Chondrocyte (in vitro differentiated cells): ENCODE results near the gene LATS1. TPM values are rescaled to one million over a fixed set of nuclear protein-coding genes. Genes with fewer than 3 reads are reported as not detected.

Experiments used
- DNase-seq: peaks from one replicate; pipeline ENCODE4 v3.0.0; 2021; ENCODE audit warnings: mixed read lengths, low spot score
- H3K27ac Mint-ChIP-seq: one replicate; pipeline ENCODE4 v1.8.0; 2021; ENCODE audit warnings: mild to moderate bottlenecking, moderate library complexity, mixed read lengths; ENCODE audit not compliant: unreplicated experiment
- H3K27me3 Mint-ChIP-seq: 2 replicates; pipeline ENCODE4 v1.8.0; 2021; ENCODE audit warnings: low read depth, mixed read lengths
- H3K36me3 Mint-ChIP-seq: 2 replicates; pipeline ENCODE4 v1.8.0; 2021; ENCODE audit warnings: low read depth, mixed read lengths
- H3K4me1 Mint-ChIP-seq: 2 replicates; pipeline ENCODE4 v1.8.0; 2021; ENCODE audit warnings: low read depth, mild to moderate bottlenecking, mixed read lengths
- H3K4me3 Mint-ChIP-seq: one replicate; pipeline ENCODE4 v1.8.0; 2021; ENCODE audit warnings: mild to moderate bottlenecking, moderate library complexity, mixed read lengths; ENCODE audit not compliant: unreplicated experiment
- H3K9me3 Mint-ChIP-seq: 2 replicates; pipeline ENCODE4 v1.8.0; 2021; ENCODE audit warnings: low read depth, mixed read lengths
- long read RNA-seq: library from polyadenylated mRNA; stranded (forward); transcript quantifications from one replicate; pipeline ENCODE4 v2.0.0, GENCODE V29; 2021
- total RNA-seq: library from RNA; stranded (reverse); gene quantifications from 3 replicates; pipeline ENCODE4 v1.2.1, GENCODE V29; 2021
- TF ChIP-seq, protein P1 (sequence below): fragments of 200-600 bp; sonication (generic); IDR thresholded peaks from 2 replicates; pipeline ENCODE4 v1.5.0; 2021; ENCODE audit warnings: antibody characterized with exemption, mild to moderate bottlenecking, moderate library complexity

The LATS1 gene
- 32.3 to 34.6 TPM (median 34.6 TPM) in 3 replicates for total RNA-seq
- long read RNA-seq, partial matches to known transcripts = 0 of 2 reads
- long read RNA-seq, other reads (novel, unspliced or antisense) = 2 of 2 reads

DNA sequence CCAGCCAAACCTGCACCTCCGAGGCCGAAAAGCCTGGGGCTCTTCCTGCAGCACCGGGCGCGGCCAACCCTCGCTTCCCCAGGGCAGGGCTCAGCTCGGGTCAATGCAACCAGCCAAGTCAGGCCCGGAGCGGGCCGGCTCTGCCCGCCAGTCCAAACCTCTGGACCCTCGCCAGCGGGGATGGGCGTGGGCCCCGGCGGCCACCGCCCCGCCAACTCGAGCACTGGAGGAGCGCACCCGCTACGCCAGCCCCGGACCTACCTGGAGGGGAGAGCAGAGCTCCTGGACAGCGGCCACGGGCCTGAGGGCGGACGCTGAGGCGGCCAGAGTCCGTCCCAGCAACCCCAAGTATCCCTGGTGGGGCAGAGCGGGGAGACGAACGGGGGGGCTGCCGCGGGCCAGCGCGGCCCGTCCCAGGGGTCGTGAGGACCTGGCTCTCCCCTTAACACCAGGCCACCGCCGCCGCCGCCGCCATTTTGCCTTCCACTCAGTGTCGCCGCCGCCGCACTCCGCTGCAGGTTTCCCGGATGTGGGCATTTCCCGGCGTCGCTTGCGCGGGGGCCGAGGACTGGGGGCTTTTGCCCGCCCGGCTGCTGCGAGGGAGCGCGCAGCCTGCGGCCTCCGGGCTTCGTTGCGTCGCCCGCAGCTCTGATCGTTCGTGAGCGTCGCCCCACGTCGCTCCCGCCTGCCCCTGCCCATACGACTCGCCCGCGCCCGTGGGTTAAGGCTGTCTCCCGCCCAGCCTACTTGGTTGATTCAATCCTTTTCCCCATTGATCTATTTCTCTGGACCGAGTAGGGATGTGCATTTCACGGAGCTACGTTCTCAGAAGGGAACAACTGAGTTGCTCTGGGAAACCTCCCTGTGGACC lies at the start of gene LATS1:
Gene LATS1 (minus strand): TSS at position 514 of the 871 bp plus-strand sequence. CDS start 15,975 bp downstream, outside the sequence.
- H3K36me3 Mint-ChIP-seq = no peaks in the 10 kb centered on the region
- TF ChIP-seq, protein P1, sequence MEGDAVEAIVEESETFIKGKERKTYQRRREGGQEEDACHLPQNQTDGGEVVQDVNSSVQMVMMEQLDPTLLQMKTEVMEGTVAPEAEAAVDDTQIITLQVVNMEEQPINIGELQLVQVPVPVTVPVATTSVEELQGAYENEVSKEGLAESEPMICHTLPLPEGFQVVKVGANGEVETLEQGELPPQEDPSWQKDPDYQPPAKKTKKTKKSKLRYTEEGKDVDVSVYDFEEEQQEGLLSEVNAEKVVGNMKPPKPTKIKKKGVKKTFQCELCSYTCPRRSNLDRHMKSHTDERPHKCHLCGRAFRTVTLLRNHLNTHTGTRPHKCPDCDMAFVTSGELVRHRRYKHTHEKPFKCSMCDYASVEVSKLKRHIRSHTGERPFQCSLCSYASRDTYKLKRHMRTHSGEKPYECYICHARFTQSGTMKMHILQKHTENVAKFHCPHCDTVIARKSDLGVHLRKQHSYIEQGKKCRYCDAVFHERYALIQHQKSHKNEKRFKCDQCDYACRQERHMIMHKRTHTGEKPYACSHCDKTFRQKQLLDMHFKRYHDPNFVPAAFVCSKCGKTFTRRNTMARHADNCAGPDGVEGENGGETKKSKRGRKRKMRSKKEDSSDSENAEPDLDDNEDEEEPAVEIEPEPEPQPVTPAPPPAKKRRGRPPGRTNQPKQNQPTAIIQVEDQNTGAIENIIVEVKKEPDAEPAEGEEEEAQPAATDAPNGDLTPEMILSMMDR = no peak
- peaks cover 33% of the 10 kb centered on the region for H3K4me1 Mint-ChIP-seq
- no peaks in the 10 kb centered on the region for H3K27me3 Mint-ChIP-seq
- peak within 1 kb of the TSS; percentile 86 for H3K27ac Mint-ChIP-seq
- DNase-seq = peak; percentile 96
- H3K9me3 Mint-ChIP-seq = no peaks in the 10 kb centered on the region
- peak within 1 kb of the TSS; percentile 87 for H3K4me3 Mint-ChIP-seq

DNA sequence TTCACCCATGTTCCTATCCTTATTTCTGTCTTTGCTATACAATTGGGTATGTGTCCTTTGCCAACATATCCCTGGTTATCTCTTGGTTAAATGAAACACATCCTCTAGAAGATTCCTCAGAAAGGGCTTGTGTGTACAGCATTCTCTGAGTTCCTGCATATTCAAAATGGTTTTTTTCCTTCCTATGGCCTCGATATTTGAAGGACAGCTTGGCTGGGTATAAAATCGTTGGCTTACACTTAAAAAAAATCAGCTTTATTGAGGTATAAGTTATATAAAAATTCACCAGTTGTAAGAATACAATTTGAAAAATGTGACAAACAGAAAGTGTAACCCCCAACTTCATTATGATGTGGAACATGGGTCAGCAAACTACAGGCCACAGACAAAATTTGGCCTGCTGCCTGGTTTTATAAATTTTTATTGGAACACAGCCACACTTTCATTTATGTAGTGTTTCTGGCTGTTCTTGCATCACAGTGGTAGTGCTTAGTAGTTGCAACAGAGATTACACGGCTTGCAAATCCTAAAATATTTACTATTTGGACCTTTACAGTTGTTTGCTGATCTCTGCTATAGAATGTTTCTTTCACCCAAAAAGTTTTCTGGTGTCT lies 48.4 kb upstream of the LATS1 start:
- Mint-ChIP-seq H3K27me3 (no peaks in the 10 kb centered on the region), H3K9me3 (peaks cover 5% of the 10 kb centered on the region), H3K27ac (peak overlapping the region; percentile 90), H3K4me1 (peaks cover 22% of the 10 kb centered on the region), H3K36me3 (peaks cover 13% of the 10 kb centered on the region), H3K4me3 (no peak overlapping the region)
- DNase-seq = no peak
- TF ChIP-seq, protein P1 = no peak

DNA sequence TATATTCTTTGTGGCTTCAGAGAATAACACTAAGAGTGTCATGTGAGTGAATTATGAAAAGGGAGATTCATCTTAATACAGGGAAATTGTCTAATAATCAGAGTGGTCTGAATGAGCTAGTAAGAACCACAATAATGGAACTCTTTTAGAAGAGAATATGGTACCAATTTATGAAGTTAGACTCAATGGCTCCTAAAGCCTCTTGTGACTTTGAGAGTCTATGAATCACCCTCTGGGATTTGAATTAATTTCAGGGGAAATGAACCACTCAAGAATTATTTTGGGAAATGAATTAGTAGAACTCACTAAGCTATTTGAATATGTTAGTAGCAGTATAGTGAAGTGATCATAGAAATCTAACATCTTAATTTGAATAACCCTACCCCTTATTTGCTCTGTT lies 46.0 kb upstream of the LATS1 start:
- H3K4me3 Mint-ChIP-seq = no peak overlapping the region
- H3K9me3 Mint-ChIP-seq = peaks cover 5% of the 10 kb centered on the region
- peak overlapping the region; percentile 57 for H3K27ac Mint-ChIP-seq
- TF ChIP-seq, protein P1 = no peak
- DNase-seq = no peak
- peaks cover 18% of the 10 kb centered on the region for H3K36me3 Mint-ChIP-seq
- no peaks in the 10 kb centered on the region for H3K27me3 Mint-ChIP-seq
- H3K4me1 Mint-ChIP-seq = peaks cover 22% of the 10 kb centered on the region

DNA sequence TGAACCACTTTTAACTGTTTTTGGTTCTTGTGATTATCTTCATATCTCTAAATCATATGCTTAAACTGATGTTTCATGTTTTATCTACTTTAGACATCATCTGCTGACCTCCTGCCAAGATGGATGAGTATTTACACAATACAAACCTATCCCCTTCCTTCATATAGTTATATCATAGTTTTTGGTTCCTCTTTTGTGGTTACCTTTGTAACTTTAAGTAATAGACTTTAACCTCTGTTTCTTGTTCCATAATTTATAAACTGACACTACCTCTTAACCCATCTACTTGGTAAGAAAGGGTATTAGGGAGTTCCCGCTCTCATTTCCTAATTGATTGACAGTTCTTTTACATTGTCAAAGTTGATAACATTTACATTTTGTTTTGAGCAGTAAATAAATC lies 43.5 kb upstream of the LATS1 start:
- no peak overlapping the region for H3K4me3 Mint-ChIP-seq
- H3K4me1 Mint-ChIP-seq = peaks cover 10% of the 10 kb centered on the region
- TF ChIP-seq, protein P1 = no peak
- H3K9me3 Mint-ChIP-seq = peaks cover 5% of the 10 kb centered on the region
- no peak for DNase-seq
- H3K27ac Mint-ChIP-seq = no peak overlapping the region
- H3K27me3 Mint-ChIP-seq = no peaks in the 10 kb centered on the region
- H3K36me3 Mint-ChIP-seq = peaks cover 18% of the 10 kb centered on the region

DNA sequence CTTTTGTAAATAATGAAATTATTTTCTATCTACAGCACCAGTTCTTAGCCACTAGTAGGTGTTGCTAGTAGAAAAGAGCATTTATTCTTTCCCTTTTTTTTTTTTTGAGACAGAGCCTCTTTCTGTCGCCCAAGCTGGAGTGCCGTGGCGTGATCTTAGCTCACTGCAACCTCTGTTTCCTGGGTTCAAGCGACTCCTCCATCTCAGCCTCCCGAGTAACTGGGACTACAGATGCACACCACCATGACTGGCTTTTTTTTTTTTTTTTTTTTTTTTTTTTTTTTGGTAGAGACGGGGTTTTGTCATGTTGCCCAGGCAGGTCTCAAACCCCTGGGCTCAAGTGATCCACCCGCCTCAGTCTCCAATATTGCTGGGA lies 38.3 kb upstream of the LATS1 start:
- no peaks in the 10 kb centered on the region for H3K27me3 Mint-ChIP-seq

More for the DNA sequence above, 38.3 kb upstream of the LATS1 start:
- Mint-ChIP-seq H3K27ac (no peak overlapping the region), H3K4me1 (peaks cover 10% of the 10 kb centered on the region), H3K9me3 (no peaks in the 10 kb centered on the region), H3K36me3 (peaks cover 10% of the 10 kb centered on the region), H3K4me3 (no peak overlapping the region)
- TF ChIP-seq, protein P1 = no peak
- no peak for DNase-seq
